Activated CD8-positive, alpha-beta memory T cell treated with anti-CD3 and anti-CD28 coated beads for 48 hours (primary cell): ENCODE measurements around the gene TSHR.
"Not testable (repeated sequence)": the region's sequence is repeated elsewhere in the genome, so short reads cannot be mapped to it uniquely, and the experiment has no call there.

Source experiments
- DNase-seq, 3 experiments: peaks; one replicate each; pipeline ENCODE4 v3.0.0-alpha.2; 2020; ENCODE audit warnings: low read depth in 2 of 3, low spot score in 2 of 3

Gene TSHR

DNA sequence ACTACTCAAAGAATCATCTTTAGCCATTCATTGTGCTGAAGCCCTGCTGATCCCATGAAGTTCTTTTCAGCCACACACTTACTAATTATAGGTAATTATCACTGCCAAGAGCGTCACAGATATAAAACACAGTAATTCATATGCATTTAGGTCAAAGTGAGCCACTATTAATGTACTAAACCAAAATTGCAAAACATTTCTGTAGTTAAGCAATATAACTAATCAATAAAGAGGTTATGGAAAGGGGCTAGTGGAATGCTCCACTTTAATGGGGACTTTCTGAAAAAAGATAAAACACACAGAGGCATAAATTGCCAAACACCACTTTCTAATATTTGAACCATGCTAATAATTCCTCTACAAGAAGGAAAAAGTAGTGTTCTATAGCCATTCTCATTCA, 7.1 kb upstream of the TSHR start:
- no peak for DNase-seq

DNA sequence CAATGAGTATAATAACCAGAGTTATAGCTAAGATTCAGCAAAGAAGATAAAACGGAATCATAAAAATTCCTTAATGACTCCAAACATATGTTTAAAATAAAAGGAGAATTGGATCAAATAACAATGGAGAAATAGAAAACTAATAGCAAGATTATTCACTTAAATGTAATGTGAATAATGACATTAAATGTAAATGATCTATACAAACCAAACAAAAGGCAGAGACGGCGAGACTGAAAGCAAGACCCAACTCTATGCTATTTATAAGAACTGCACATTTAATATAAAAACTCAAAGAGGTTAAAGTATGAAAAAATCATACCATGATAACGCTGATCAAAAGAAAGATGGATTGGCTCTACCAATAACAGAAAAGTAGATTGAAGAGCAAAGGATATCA, 3.9 kb upstream of the TSHR start:
- DNase-seq: no peak

DNA sequence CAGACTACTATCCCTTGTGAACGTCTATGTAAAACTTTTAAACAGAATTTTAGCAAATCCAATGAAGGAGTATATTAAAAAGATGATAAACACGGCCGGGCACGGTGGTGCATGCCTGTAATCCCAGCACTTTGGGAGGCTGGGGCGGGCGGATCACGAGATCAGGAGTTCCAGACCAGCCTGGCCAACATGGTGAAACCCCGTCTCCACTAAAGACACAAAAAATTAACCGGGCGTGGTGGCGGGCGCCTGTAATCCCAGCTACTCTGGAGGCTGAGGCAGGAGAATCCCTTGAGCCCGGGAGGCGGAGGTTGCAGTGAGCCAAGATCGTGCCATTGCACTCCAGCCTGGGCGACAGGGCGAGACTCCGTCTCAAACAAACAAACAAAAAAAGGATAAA, 2.2 kb upstream of the TSHR start:
- not testable (repeated sequence) for DNase-seq

DNA sequence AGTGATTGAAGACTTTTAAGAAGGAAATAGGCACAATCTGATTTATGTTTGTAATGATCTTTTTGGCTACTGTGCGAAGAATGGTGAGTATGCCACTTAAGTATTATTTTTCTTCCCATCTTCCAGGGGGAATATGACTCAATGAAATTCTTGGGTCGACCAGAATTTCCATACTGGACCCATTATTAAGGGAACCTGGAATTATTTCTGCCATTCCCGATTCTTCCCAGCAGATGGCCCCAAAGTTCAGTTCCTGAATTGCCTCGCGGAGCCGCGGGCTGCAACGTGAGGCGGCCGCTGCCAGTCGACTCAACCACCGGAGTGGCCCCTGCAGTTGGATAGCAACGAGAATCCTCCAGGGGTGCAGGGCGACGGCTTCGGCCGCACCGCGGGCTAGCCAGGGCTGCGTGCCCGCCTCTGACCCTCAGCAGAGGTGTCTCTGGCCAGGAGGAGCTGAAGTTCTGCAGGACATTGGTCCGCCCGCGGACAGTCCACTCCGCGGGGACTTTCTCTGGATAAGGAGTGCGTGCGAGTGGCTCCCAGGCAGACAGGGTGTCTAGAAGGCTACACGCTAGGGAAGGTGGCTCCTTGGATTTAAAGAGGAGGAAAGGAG, 628 bp upstream of the TSHR start:
- peak in 2 of 3 experiments; percentile 35 to 37 for DNase-seq

DNA sequence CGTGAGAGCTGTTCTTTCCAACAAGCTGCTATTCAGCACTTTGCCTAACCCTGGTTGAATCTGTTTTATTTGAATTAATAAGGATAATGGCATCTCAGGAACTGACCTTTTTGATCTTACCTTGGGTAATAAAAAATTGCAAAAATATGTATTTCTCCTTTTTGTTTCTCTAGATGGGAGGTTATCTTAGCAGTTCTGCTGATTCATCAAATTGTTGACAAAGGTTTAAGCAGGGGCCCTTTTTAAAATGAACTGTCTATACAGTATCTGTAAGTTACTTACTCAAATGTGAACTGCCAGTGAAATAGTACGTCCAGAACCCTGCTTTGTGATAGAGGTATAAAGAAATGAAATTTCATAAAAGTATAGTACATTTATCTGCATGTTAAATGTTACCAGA, 681 bp downstream of the TSHR start:
- DNase-seq: no peak

DNA sequence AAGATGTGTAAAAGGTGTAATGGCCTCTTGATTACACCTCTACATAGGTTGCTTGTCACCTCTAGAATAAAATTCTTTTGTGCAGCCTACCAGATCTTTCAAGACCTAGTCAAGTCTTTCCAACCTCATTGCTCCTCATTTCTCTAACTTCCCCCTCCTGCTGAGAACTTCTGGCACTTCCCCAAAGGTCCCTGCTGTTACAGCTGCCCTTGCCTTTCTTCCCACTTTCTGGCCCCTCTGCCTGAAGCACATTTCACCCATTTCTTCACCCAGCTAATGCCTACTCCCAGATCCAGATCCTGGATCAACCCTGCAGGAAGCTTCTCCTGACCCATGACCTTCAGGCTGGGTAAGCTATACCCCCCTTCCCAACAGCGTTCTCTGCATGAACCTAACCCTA, 1.5 kb downstream of the TSHR start:
- DNase-seq: no peak

DNA sequence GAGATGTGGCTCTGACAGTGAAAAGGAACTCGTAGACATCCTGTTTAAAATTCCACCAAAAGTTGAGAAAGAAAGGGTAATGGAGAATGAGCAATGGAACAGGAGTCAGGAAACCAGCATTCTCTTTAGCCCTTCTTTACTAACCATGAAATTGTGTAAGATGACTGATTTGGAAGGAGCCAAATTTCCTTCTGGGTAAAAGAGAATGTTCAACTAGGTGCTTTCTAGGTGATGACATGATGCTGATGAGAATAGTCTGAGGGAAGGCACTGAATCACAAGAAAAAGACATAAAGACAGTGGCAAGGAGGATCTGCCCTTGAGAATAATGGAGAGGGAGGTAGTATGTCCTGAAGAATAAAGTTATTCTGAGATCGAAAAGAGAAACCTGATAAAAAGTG, 2.2 kb downstream of the TSHR start:
- DNase-seq: no peak

DNA sequence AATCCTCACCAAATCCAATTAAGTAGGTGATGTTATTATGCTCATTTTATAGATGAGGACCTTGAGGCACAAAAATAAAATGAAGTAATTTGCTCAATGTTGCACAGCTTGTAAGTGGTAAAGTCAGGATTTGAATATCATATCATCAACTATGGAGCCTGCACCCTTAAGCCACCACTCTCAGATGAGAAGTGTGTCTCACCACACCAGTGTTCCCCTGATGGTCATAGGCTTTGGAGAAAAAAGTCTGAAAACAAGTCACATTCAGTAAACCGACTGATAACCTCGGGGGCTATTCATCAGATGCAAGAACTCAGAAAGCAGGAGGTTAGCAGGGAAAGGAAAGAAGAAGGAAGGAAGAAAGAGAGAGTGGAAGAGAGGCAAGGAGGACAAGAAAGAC, 2.8 kb downstream of the TSHR start:
- DNase-seq: no peak

DNA sequence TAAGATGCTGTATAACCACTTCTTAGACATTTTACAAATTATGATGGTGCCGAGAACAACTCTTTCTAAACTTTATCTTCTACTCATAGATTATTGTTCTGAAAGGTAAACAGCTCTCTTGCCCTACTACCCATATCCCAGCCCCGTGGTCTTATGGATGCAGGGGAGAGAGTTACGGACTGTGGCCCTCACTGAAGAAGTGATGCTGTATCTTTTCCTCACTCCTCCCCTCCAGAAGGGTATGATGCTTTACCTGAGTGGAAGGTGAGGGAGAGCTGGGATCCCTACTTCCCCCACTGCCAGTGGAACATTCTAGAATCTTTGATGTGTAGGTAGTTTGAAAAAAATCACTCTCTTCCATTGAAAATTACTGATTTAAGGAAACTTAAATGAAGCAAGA, 3.5 kb downstream of the TSHR start:
- no peak for DNase-seq

DNA sequence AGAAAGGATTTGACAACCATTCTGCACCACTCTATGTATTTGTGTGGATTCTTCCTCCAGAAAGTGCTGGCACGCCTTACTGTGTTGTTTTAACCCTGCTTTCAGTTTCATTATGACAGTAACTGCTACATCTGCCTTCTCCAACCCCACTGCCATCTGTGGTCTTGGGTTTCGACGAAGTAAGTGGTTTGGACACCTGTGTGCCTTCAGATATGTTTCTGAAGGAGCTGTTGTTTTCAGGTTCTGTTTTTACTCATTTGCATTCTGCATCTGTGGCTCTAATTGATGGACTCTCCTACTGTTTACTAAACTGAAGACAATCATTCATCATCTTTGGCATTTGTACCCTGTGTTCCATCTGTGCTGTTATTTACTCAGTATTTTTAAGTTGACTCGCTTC, 4.1 kb downstream of the TSHR start:
- no peak for DNase-seq

DNA sequence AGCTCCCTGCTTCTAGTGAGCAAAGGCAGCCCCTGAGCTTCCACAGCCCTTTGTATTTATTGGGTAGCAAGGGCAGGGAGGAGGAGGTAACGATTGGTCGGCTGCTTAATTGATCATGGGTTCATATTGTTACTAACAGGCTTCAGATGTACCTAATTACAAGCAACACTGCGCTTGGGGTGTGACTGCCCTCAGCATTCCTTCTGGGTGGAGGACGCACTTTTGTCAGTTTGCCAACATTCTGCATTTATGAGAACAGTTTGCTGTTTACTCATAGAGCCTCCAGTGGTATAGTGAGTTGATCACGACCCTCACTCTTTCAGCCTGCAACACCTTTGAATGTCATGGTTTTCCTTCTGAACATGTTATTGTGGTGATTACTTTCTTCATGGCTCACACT, 9.6 kb downstream of the TSHR start:
- DNase-seq: no peak

DNA sequence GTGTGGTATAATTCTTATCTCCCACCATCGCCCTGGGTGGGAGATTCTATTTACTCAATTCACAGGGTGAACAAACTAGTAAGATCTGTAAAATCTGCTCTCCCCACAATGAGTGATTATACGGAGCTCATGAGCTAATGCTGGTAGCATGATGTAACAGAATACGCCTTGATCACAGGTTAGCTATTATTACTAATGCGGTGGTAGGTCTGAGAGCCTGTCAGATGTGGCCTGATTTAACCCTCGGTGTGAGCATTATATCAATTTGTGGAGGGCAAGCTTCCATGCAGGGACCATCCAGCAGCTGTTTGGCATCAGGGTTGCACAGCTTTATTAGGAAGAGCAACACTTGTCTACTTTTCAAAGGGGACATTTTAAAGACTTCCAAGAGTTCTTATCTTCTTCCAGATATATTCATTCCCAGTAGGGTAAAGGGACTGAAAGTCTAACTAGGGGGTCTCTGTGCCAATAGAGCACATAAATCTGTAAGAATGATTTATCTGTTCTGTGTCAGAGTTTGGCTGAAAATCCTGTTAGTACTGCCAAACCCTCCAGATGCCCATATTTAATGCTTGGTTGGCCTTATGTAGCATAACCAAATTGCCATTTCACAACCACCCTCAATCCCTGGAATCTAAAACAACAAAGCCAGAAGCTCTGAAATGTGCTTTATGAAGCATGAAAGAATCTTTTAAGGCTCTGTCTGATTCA, 18.7 kb downstream of the TSHR start:
- DNase-seq: no peak

DNA sequence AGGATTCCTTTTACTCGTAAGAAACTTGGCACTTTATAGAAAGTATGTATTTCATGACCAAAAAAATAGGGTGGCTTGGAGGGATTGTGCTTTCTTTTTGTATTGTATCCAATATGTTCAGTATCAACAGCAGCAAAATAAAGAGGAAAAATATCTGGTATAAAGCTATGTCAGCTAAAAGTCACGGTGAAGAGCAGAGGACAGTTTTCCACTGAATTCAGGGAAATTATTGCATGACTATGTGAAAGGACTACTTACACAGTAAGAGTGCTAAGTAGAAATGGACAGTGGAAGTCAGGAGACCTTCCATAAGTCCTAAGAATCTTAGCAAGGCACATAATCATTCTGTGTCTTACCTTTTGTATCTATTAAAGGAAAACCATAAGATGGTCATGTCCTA, 19.3 kb downstream of the TSHR start:
- DNase-seq: no peak

DNA sequence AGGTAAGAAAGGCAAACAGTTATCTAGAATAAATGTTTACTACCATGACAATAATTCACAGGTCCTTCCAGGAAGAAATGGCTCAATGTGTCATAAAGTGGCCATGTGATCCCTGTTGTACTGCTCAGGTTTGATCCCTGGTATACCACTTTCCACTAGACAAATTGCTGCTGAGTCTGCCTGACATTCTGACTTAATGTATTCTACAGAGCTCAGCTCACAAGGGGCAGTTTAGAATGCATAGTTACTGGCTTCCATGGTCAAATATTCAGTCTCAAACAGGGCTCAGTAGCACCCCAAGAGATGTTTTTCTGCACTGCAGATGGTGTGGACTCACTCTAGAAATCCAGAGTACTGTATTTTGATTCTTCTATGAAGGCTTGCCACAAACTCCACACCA, 21.8 kb downstream of the TSHR start:
- no peak for DNase-seq

DNA sequence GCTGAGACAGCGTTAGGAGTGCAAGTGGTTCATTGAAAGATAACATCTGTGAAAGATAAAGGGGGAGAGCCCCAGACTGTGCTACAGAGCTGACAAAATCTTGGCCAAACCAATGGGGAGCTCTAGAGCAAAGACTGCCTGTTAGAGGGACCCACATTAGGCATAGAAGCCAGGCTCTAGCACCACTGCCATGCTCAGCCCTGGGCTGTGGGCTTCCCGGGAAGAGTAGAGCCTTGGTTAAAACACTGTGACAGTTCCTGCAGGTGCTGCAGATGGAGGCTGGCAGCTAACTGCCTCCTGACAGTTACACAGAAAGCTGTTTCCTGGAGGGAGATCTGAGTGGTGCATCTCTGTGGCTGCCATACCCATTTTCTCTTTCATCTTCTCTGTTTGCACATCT, 23.0 kb downstream of the TSHR start:
- DNase-seq: no peak

DNA sequence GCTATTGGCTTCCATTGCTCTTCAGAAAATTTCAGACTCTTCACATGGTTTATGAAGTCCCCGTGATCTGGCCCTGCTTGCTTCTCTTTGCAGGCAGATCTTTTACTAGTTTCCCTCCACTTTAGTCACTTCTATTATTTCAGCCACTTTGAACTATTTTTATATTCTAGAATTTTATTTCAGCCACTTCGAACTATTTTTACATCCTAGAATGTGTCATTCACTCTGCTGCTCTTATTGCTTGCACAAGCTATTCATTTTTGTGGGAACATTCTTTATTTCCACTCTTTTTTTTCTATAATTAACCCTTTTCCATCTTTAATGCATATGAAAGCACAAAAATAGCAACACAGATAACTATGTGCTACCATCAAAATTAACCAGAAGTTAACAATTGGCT, 24.5 kb downstream of the TSHR start:
- DNase-seq: no peak

DNA sequence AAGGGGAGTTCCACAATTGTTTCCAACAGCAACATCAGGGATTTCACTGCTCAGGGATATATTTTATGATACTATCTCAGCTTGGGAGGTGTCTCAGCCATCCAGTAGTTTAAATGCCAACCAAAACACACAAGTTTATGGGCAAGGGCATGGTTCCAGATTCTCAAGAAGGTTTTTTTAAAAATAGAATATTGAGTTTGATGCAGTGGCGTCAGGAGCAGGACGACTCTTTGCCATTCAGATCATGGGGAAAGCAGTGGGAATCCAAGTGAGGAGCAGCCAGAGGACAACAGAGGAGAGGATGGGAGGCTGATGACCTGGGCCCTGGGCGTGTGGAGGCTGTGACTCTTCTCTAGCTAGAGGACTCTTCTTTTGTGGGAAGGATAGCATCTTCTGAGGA, 25.7 kb downstream of the TSHR start:
- no peak for DNase-seq

DNA sequence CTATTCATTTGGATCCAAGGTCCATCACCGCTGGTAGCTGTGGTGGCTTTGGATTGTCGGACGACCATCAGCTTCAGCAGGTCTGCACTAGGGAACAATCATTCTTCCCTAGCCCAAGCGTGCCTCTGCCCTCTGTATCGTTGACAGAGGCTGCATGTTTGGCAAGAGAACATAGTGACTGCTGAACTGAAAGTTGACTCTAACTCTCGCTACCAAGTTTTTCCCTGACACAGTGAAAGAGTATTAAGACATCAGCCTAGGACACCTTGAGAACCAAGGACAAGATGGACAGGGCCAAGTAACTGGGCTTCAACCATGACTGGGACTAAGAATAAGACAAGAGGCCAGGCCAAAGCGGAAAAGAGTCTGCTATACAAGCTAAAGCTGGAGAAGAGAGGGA, 26.3 kb downstream of the TSHR start:
- DNase-seq: no peak

DNA sequence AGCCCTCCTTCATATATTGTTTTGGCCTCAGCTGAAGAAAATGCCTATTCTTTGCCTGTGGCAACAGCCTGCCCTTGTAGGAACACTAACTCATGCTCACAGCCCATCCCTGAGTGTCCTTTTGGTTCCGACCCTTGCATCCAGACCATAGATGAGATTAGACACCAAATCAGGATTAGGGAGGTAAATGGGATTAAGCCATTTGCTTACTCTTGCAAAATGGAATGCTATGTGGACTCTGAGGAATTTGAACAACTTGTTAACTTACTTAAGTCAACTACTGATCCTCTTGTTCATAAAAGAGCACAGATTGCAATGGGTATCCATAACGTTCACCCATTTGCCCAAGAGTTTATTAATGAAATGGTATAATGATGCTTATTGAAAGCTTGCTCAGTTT, 27.3 kb downstream of the TSHR start:
- DNase-seq: no peak

DNA sequence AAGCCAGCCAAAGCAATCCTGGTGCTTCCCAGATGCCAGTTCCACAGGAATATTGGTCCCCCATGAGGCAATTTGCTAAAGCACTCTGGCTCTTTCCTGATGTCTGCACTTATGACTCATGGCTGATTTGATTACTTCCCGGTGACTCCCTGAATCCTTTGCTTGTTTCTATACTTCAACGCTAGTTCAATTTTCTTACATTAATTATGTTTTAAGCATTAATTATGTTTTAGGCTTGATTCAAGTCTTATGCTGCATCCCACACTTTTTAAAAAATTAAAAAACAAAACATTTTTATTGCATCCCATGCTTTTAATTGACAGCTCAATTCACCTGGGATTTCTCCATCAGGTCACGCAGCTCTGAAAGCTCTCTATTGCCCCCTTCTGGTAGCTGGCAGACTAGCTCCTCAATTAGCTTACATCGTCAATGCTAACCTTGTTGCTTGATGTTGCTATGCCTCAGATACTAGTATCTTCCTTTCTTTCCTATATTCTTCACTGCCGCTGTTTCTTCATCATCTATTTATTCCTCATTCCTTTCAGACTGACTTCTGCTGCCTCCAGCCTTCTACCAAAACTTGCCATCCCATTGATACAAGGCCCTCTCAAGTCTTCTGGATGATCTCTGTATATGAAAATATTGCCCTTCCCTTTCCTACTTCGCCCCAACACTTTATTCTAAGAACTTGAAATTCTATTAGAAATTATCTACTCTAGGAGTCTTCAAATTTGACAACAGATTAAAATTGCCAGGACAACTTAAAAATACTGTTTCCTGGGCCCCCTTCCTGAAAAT, 32.0 kb downstream of the TSHR start:
- peak in 1 of 3 experiments; percentile 7 for DNase-seq

DNA sequence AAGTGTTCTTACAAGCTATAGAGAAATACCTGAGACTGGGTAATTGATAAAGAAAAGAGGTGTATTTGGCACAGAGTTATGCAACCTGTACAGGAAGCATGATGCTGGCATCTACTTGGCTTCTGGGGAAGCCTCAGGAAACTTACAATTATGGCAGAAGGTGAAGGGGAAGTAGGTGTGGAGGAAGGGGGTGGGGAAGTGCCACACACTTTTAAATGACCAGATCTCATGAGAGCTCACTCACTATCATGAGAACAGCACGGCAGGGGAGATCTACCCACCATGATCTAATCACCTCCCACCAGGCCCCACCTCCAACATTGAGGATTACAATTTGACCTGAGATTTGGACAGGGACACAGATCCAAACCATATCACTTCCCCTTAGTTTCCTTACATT, 32.8 kb downstream of the TSHR start:
- no peak for DNase-seq

DNA sequence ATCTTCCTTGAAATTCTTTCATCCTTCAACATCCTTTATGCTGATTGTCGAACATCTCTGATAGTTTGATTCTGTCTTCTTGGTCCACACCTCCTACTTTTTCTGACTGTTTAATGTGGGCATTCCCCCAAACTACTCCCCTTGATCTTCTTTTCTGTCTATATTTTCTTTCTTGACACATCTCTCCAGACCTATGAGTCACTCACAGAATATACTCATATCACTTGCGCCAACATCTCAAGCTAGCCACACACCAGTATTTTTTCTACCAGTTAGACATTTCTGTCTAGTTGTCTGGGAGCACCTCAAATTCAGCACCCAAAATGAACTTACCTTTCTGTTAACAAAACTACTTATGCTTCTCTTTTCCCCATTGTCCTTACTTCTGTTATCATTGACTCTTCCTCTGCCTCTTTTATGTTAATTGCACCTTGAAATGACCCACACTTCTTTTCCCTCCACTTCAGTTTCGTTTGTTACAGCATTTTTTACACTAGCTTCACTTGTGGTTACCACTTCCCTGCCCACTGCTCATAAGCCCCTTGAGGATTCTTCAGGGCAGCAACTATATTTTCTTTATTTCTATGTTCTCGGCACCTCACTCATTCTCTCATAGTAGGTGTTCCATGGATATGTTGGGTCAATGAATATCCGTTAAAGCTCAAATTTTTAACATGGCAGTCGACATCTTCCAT, 33.5 kb downstream of the TSHR start:
- no peak for DNase-seq
